Frontal cortex (tissue), 4 donors: ENCODE measurements around the gene RASD1. TPM values are rescaled to one million over a fixed set of nuclear protein-coding genes. Genes with fewer than 3 reads are reported as not detected.
"Not testable (repeated sequence)": the region's sequence is repeated elsewhere in the genome, so short reads cannot be mapped to it uniquely, and the experiment has no call there.

Source experiments
- DNase-seq, 2 donors: peaks; one replicate each; pipeline ENCODE4 v3.0.0; 2012; ENCODE audit warnings: low spot score in 2 of 2
- FAIRE-seq: peaks from 2 replicates; lab custom pipeline; 2012; peaks lifted over from hg19 to GRCh38; lab: Jason Lieb, UNC
- small RNA-seq: library from RNA; depleted of rRNA; stranded (forward); fragments of <200 nt; gene quantifications from one replicate; pipeline ENCODE3, GENCODE V24; 2014
- total RNA-seq: library from RNA; depleted of rRNA; stranded (reverse); fragments of >200 nt; gene quantifications from one replicate; pipeline ENCODE4 v1.2.3, GENCODE V29; 2014
- donor health status: control.
- donor health status: control.
- donor health status: control.

The RASD1 gene
- total RNA-seq, 1 donor from 2014 or later, result 11.0 TPM

GRCh38 chr17:17455173-17455572 is 41.0 kb downstream of the RASD1 start:
- DNase-seq (no peak), FAIRE-seq (no peak)

- not testable (repeated sequence) for FAIRE-seq, DNase-seq
Measured at GRCh38 chr17:17454700-17455099, 41.5 kb downstream of the RASD1 start.

- no peak for FAIRE-seq
- no peak for DNase-seq
Measured at GRCh38 chr17:17454276-17454675, 41.9 kb downstream of the RASD1 start.

- DNase-seq (no peak), FAIRE-seq (no peak)
Measured at GRCh38 chr17:17453088-17453487, 43.1 kb downstream of the RASD1 start.

GRCh38 chr17:17448723-17449122 is 47.5 kb downstream of the RASD1 start:
- FAIRE-seq (no peak), DNase-seq (no peak)

- DNase-seq (no peak), FAIRE-seq (no peak)
Measured at GRCh38 chr17:17448076-17448475, 48.1 kb downstream of the RASD1 start.

- FAIRE-seq, result no peak
- DNase-seq, result no peak
Measured at GRCh38 chr17:17447264-17447663, 48.9 kb downstream of the RASD1 start.

- no peak for DNase-seq
- FAIRE-seq, result no peak
Measured at GRCh38 chr17:17446666-17447155, 49.5 kb downstream of the RASD1 start.

GRCh38 chr17:17445925-17446665 is 50.1 kb downstream of the RASD1 start:
- FAIRE-seq, result no peak

GRCh38 chr17:17445296-17445924 is 50.8 kb downstream of the RASD1 start:
- DNase-seq (no peak), FAIRE-seq (no peak)

More at GRCh38 chr17:17445925-17446665, 50.1 kb downstream of the RASD1 start:
- DNase-seq, result no peak

Small RNA genes lying within 50 kb of the gene (small RNA-seq; reads per million reads assigned to genes)
- not detected for gene RF00019

Other genes with a start within 250 kb of the RASD1 start
- 119 TPM for gene COPS3, start 215.1 kb downstream of the RASD1 start, total RNA-seq
- gene NT5M, start 193.0 kb downstream of the RASD1 start, total RNA-seq, result 6.5 TPM
- gene MED9, start 19.4 kb downstream of the RASD1 start, total RNA-seq, result 12.6 TPM
- gene PEMT, start 95.3 kb upstream of the RASD1 start, total RNA-seq, result 17.1 TPM
- 16.7 TPM for gene RAI1, start 185.1 kb upstream of the RASD1 start, total RNA-seq